ENCODE data around the gene BCL7C. TPM values are rescaled to one million over a fixed set of nuclear protein-coding genes. Genes with fewer than 3 reads are reported as not detected.

The BCL7C gene
- total and polyA plus RNA-seq, 2 of the 8 experiments (the other 6 are each of a cell fraction or from before 2014, with no cell fraction given): 8.6 to 17.2 TPM

- peak overlapping the region; percentile 48; the same call in 1 of the 2 replicates for H2BK5ac ChIP-seq (ENCODE audit: low read depth, low read length)
- no peak overlapping the region for H3K9ac ChIP-seq (replicated peaks in 1 of 4; ENCODE audit: extremely low read depth in 1 of 4, low read depth in 3 of 4, low read length in 3 of 4)
- H3K4me1 ChIP-seq (replicated peaks in 1 of 4; ENCODE audit: control insufficient read depth in 3 of 4, insufficient read depth in 4 of 4, low read length in 3 of 4): peaks cover 0 to 19% (median 13%) of the 10 kb centered on the region in 4 experiments; a peak in 6 of 7 replicates
- no peak overlapping the region for H3K4ac ChIP-seq (replicated peaks; ENCODE audit: insufficient read length, low read depth, low read length)
- FAIRE-seq (no peak), DNase-seq (ENCODE audit: low read depth in 1 of 2, low spot score in 2 of 2) (no peak)
- WGBS, 2 experiments (ENCODE audit: extremely low coverage in 1 of 2, insufficient coverage in 1 of 2, insufficient read length in 1 of 2, insufficient replicate concordance in 2 of 2, low coverage in 1 of 2, low lambda C conversion rate in 2 of 2, missing lambda C conversion rate in 1 of 2): 78% methylated on average over 4 of the region's 4 CpGs; no CpG with 5 or more reads in 1 of the 2 experiments
- H2AFZ ChIP-seq (ENCODE audit: low read length): no peak overlapping the region
- no peaks in the 10 kb centered on the region for H3K27me3 ChIP-seq (replicated peaks in 1 of 4; ENCODE audit: control insufficient read depth in 3 of 4, extremely low read depth in 1 of 4, insufficient read depth in 3 of 4, low read length in 3 of 4)
- H2AK5ac ChIP-seq (ENCODE audit: low read depth, low read length): no peak overlapping the region
- no peak overlapping the region for H2BK120ac ChIP-seq (replicated peaks; ENCODE audit: low read depth, low read length)
- CTCF ChIA-PET (ENCODE audit: partially characterized antibody): interaction anchor here (0.6 to 4.5 kb wide), 26 partner anchors 8 to 501 kb away, joined by 3 to 33 read pairs (median 4); partner anchors contain the start of gene STX4
- no peak overlapping the region for H3K27ac ChIP-seq (ENCODE audit: low read depth, low read length)
- no peak overlapping the region for H2BK20ac ChIP-seq (ENCODE audit: low read length)
- peak overlapping the region in 1 of 2 experiments; percentile 22; a peak in 1 of 4 replicates for H3K4me2 ChIP-seq (ENCODE audit: insufficient read depth in 1 of 2, low read depth in 2 of 2, low read length in 2 of 2)
- no peak overlapping the region for H4K8ac ChIP-seq (ENCODE audit: extremely low read depth, insufficient read depth, low read length)
- H3K23ac ChIP-seq (ENCODE audit: insufficient read length): no peak overlapping the region
- no peak overlapping the region for H3K56ac ChIP-seq (replicated peaks; ENCODE audit: insufficient read length, low read depth, low read length)
- POLR2A ChIA-PET (ENCODE audit: partially characterized antibody): interaction anchor here (0.6 to 12.0 kb wide), 11 partner anchors 8 to 196 kb away, joined by 3 to 105 read pairs (median 4); partner anchors contain the start of genes FBXL19, KAT8, ORAI3 and SETD1A
- no peak overlapping the region for H4K5ac ChIP-seq (ENCODE audit: insufficient read length, low read depth, low read length)
- no peak overlapping the region for H3K18ac ChIP-seq (ENCODE audit: extremely low read depth, low read length)
- no peak overlapping the region for H4K91ac ChIP-seq (replicated peaks; ENCODE audit: insufficient read length, low read length)
- no peak overlapping the region for H2BK12ac ChIP-seq (ENCODE audit: low read depth, low read length)
- H3K4me3 ChIP-seq (ENCODE audit: extremely low read depth in 1 of 4, insufficient read depth in 2 of 4, low read depth in 3 of 4, low read length in 4 of 4): 0 out of 8 replicates have a peak overlapping the region, but pooled peaks of 2 of the 4 experiments have one; percentile 1 to 10
- no peaks in the 10 kb centered on the region for H3K9me3 ChIP-seq (ENCODE audit: insufficient read depth in 2 of 2, low read depth in 1 of 2, low read length in 1 of 2)
- TF ChIP-seq EZH2 (IDR thresholded peaks at IDR 0.05; ENCODE audit: low read depth, low read length, severe bottlenecking) (no peak), BCL11A (IDR thresholded peaks at IDR 0.05; ENCODE audit: low read depth in 2 of 2, low read length in 2 of 2) (no peak), KDM5A (IDR thresholded peaks at IDR 0.05; ENCODE audit: low read length) (no peak), NANOG (IDR thresholded peaks at IDR 0.05; ENCODE audit: insufficient read depth, low read depth, low read length, poor library complexity, severe bottlenecking) (no peak), POLR2AphosphoS5 (IDR thresholded peaks at IDR 0.05; ENCODE audit: low read depth, low read length) (no peak)
- no peaks in the 10 kb centered on the region; the same call in 1 of the 2 replicates for H3K23me2 ChIP-seq (ENCODE audit: low read depth, low read length)
- H3K14ac ChIP-seq (ENCODE audit: insufficient read length): no peak overlapping the region
- no peak overlapping the region for H2BK15ac ChIP-seq (ENCODE audit: low read length)
- peaks cover 2% of the 10 kb centered on the region; the same call in 1 of the 2 replicates for H3K79me1 ChIP-seq (ENCODE audit: low read depth, low read length)
- peaks cover 3 to 12% of the 10 kb centered on the region in 2 experiments for H4K20me1 ChIP-seq (replicated peaks in 1 of 2; ENCODE audit: control insufficient read depth in 1 of 2, insufficient read depth in 2 of 2, low read length in 2 of 2)
- no peaks in the 10 kb centered on the region; a peak in 1 of 4 replicates for H3K79me2 ChIP-seq (ENCODE audit: control insufficient read depth in 1 of 2, insufficient read depth in 2 of 2, low read length in 2 of 2)
- H3K36me3 ChIP-seq (ENCODE audit: control insufficient read depth in 2 of 4, insufficient read depth in 4 of 4, low read length in 3 of 4): peaks cover 11 to 22% (median 12%) of the 10 kb centered on the region in 4 experiments; a peak in 7 of 8 replicates
Measured at GRCh38 chr16:30942426-30942806, 48.5 kb upstream of the BCL7C start.
